Body of pancreas (tissue), 4 donors: ENCODE measurements around the gene ANO3.

ENCODE experiments used
- CTCF ChIP-seq, 7 experiments: fragments of 450-650 bp in 4 of 7; fragments of 200-600 bp in 3 of 7; sonication (generic) in 3 of 7; IDR thresholded peaks; one replicate each; pipeline ENCODE4 v1.5.1; 2016 to 2019; ENCODE audit warnings: antibody characterized with exemption in 7 of 7
- POLR2A ChIP-seq, 3 donors: fragments of 450-650 bp; IDR thresholded peaks; one replicate each; pipeline ENCODE4 v1.6.1; 2016; ENCODE audit warnings: antibody characterized with exemption in 3 of 3, mild to moderate bottlenecking in 2 of 3

- peak; percentile 53 to 90 (median 78) for TF ChIP-seq CTCF (IDR thresholded peaks at IDR 0.05)
- TF ChIP-seq POLR2A (IDR thresholded peaks at IDR 0.05) = no peak
Measured at GRCh38 chr11:26297189-26297975, 34.5 kb upstream of the ANO3 start.
